ENCODE measurements around the gene CDX1.

Gene CDX1

GRCh38 chr5:150166650-150167511, at the start of gene CDX1:
CDX1 (plus strand) TSS chr5:150166778; CDS start chr5:150166877, 99 bp downstream.
- DNase-seq = no peak

- DNase-seq = no peak
Measured at GRCh38 chr5:150117945-150118560, 48.5 kb upstream of the CDX1 start.

- no peak for DNase-seq
Measured at GRCh38 chr5:150118561-150119229, 47.9 kb upstream of the CDX1 start.

GRCh38 chr5:150119421-150120061, 47.0 kb upstream of the CDX1 start:
- no peak for DNase-seq

GRCh38 chr5:150120062-150120441, 46.5 kb upstream of the CDX1 start:
- DNase-seq = no peak

GRCh38 chr5:150120617-150121447, 45.7 kb upstream of the CDX1 start:
- no peak for DNase-seq

- DNase-seq = no peak
Measured at GRCh38 chr5:150121448-150122157, 45.0 kb upstream of the CDX1 start.

GRCh38 chr5:150122158-150122510, 44.4 kb upstream of the CDX1 start:
- DNase-seq = no peak

GRCh38 chr5:150122536-150123481, 43.8 kb upstream of the CDX1 start:
- no peak for DNase-seq

- no peak for DNase-seq
Measured at GRCh38 chr5:150123542-150123941, 43.0 kb upstream of the CDX1 start.

- DNase-seq = no peak
Measured at GRCh38 chr5:150124111-150124557, 42.4 kb upstream of the CDX1 start.

GRCh38 chr5:150124596-150124995, 42.0 kb upstream of the CDX1 start:
- no peak for DNase-seq

GRCh38 chr5:150125334-150125733, 41.2 kb upstream of the CDX1 start:
- DNase-seq = no peak

- DNase-seq = no peak
Measured at GRCh38 chr5:150126199-150126920, 40.2 kb upstream of the CDX1 start.

GRCh38 chr5:150126921-150127265, 39.7 kb upstream of the CDX1 start:
- no peak for DNase-seq

- DNase-seq = no peak
Measured at GRCh38 chr5:150129454-150129812, 37.1 kb upstream of the CDX1 start.

GRCh38 chr5:150129813-150130492, 36.6 kb upstream of the CDX1 start:
- peak; percentile 28 for DNase-seq

- no peak for DNase-seq
Measured at GRCh38 chr5:150130493-150130922, 36.1 kb upstream of the CDX1 start.

GRCh38 chr5:150131461-150131860, 35.1 kb upstream of the CDX1 start:
- no peak for DNase-seq
